GM23338 (cell line): ENCODE measurements around the gene CD302. TPM values are rescaled to one million over a fixed set of nuclear protein-coding genes. Genes with fewer than 3 reads are reported as not detected.
"Not testable (repeated sequence)": the region's sequence is repeated elsewhere in the genome, so short reads cannot be mapped to it uniquely, and the experiment has no call there.

Experiments used
- ATAC-seq: fragments of 200-7000 bp; cut with Tn5 transposase; 3 replicates; pipeline ENCODE4 v1.9.1; 2020
- DNase-seq: peaks from one replicate; pipeline ENCODE4 v3.0.0-alpha.2; 2015; ENCODE audit warnings: low spot score
- H2AFZ ChIP-seq: fragments of 200-600 bp; sonication (generic); 2 replicates; pipeline ENCODE4 v1.8.0; 2016; ENCODE audit warnings: antibody characterized with exemption, mild to moderate bottlenecking, moderate library complexity
- H3F3A ChIP-seq: fragments of 200-600 bp; sonication (generic); replicated peaks from 2 replicates; pipeline ENCODE4 v1.8.0; 2017; ENCODE audit warnings: antibody characterized with exemption, mixed run types, low read depth
- H3K27ac ChIP-seq: fragments of 200-600 bp; sonication (generic); 2 replicates; pipeline ENCODE4 v1.6.1; 2016; ENCODE audit warnings: low read depth
- H3K27me3 ChIP-seq: fragments of 200-600 bp; sonication (generic); 2 replicates; pipeline ENCODE4 v1.8.0; 2016; ENCODE audit warnings: mild to moderate bottlenecking, mixed run types, moderate library complexity; ENCODE audit not compliant: insufficient read depth
- H3K36me3 ChIP-seq: fragments of 200-600 bp; sonication (generic); 2 replicates; pipeline ENCODE4 v1.8.0; 2016; ENCODE audit warnings: mild to moderate bottlenecking; ENCODE audit not compliant: insufficient read depth
- H3K4me1 ChIP-seq: fragments of 200-600 bp; sonication (generic); 2 replicates; pipeline ENCODE4 v1.8.0; 2016; ENCODE audit warnings: mild to moderate bottlenecking, moderate library complexity; ENCODE audit not compliant: insufficient read depth
- H3K4me2 ChIP-seq: fragments of 200-600 bp; sonication (generic); 2 replicates; pipeline ENCODE4 v1.7.1; 2017; ENCODE audit warnings: mixed run types
- H3K4me3 ChIP-seq: fragments of 200-600 bp; sonication (generic); 2 replicates; pipeline ENCODE4 v1.6.1; 2016; ENCODE audit warnings: mixed run types
- H3K79me2 ChIP-seq: fragments of 200-600 bp; sonication (generic); replicated peaks from 2 replicates; pipeline ENCODE4 v1.8.0; 2017; ENCODE audit warnings: mild to moderate bottlenecking; ENCODE audit not compliant: insufficient read depth
- H3K9me2 ChIP-seq: fragments of 200-600 bp; sonication (generic); 2 replicates; pipeline ENCODE4 v1.8.0; 2017; ENCODE audit not compliant: insufficient read depth
- H4K20me1 ChIP-seq: fragments of 200-600 bp; sonication (generic); replicated peaks from 2 replicates; pipeline ENCODE4 v1.8.0; 2017; ENCODE audit warnings: mild to moderate bottlenecking; ENCODE audit not compliant: insufficient read depth
- H3K27ac Mint-ChIP-seq: 2 replicates; pipeline ENCODE4 v1.8.0; 2020; ENCODE audit warnings: inconsistent platforms, mild to moderate bottlenecking, moderate library complexity, mixed read lengths
- H3K27me3 Mint-ChIP-seq: 3 replicates; pipeline ENCODE4 v1.8.0; 2022; ENCODE audit warnings: low read depth, mild to moderate bottlenecking, moderate library complexity, mixed read lengths, inconsistent platforms; ENCODE audit not compliant: insufficient read depth, poor library complexity
- H3K36me3 Mint-ChIP-seq: 3 replicates; pipeline ENCODE4 v1.8.0; 2021; ENCODE audit warnings: low read depth, mild to moderate bottlenecking, inconsistent platforms, moderate library complexity, mixed read lengths
- H3K4me1 Mint-ChIP-seq: 3 replicates; pipeline ENCODE4 v1.8.0; 2020; ENCODE audit warnings: mild to moderate bottlenecking, inconsistent platforms, mixed read lengths
- H3K4me3 Mint-ChIP-seq: 3 replicates; pipeline ENCODE4 v1.8.0; 2021; ENCODE audit warnings: moderate library complexity, mild to moderate bottlenecking, inconsistent platforms, mixed read lengths
- H3K9me3 Mint-ChIP-seq: 3 replicates; pipeline ENCODE4 v1.8.0; 2020; ENCODE audit warnings: moderate library complexity, mild to moderate bottlenecking, inconsistent platforms, mixed read lengths
- CREB1 ChIP-seq: fragments of 250-450 bp; sonication (Bioruptor Pico); IDR thresholded peaks from 2 replicates; pipeline ENCODE4 v1.5.0; 2020; ENCODE audit warnings: low read depth, mild to moderate bottlenecking, moderate library complexity
- CTCF ChIP-seq, 2 experiments: fragments of 200-600 bp in 1 of 2; sonication (generic) in 1 of 2; conservative IDR thresholded peaks; 2 replicates each; pipeline versions ENCODE4 v1.5.1 to v1.6.1; 2016 to 2017; ENCODE audit warnings: antibody characterized with exemption in 2 of 2, low read depth in 2 of 2, mild to moderate bottlenecking in 2 of 2, moderate library complexity in 1 of 2
- EZH2 ChIP-seq: fragments of 200-600 bp; sonication (generic); IDR thresholded peaks from one replicate; pipeline ENCODE4 v1.8.0; 2017; ENCODE audit warnings: antibody characterized with exemption, mild to moderate bottlenecking, low read depth; ENCODE audit not compliant: unreplicated experiment
- POLR2AphosphoS5 ChIP-seq: IDR thresholded peaks from 2 replicates; pipeline ENCODE4 v1.6.1; 2016; ENCODE audit warnings: antibody characterized with exemption, low read depth
- ZNF331 ChIP-seq: fragments of 250-450 bp; sonication (Bioruptor Pico); IDR thresholded peaks from 2 replicates; pipeline ENCODE4 v1.5.0; 2020; ENCODE audit warnings: low read depth, mild to moderate bottlenecking, moderate library complexity
- polyA plus RNA-seq: library from polyadenylated mRNA; unstranded; fragments of >200 nt; fragmentation: Nextera tagmentation; extraction: Ambion mirVana; gene quantifications from 2 replicates; pipeline ENCODE4 v1.2.1, GENCODE V29; 2016
- total RNA-seq: library from RNA; depleted of rRNA; stranded (reverse); fragments of >200 nt; shearing (Covaris generic); gene quantifications from 2 replicates; pipeline ENCODE4 v1.2.3, GENCODE V29; 2014
- TF ChIP-seq, protein P1 (sequence below): IDR thresholded peaks from one replicate; pipeline ENCODE4 v1.6.1; 2018; ENCODE audit warnings: antibody characterized with exemption; ENCODE audit not compliant: unreplicated experiment
- TF ChIP-seq, protein P2 (sequence below): IDR thresholded peaks from 2 replicates; pipeline ENCODE4 v1.6.1; 2016; ENCODE audit warnings: antibody characterized with exemption

CD302 gene
- total and polyA plus RNA-seq, 2 experiments from 2014 or later, result 1.6 to 1.9 TPM

DNA sequence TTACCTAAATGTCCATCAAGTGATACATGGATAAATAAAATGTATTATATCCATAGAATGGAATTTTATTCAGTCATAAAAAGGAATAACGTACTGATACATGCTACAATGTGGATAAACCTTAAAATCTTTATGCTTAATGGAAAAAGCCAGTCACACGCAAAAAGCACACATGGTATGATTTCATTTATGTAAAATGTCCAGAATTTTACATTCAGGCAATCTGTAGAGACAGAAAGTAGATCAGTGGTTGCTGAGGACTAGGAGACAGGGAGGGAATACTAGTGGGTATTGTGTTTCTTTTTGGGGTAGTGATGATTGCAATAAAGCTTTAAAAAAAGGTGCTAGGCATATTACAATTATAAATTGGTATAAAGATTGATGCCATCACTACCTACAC is 30.7 kb upstream of the CD302 start:
- Histone ChIP-seq H4K20me1 (no peaks in the 10 kb centered on the region), H3K27ac (no peak overlapping the region), H3F3A (no peaks in the 10 kb centered on the region), H3K9me2 (no peaks in the 10 kb centered on the region), H2AFZ (no peak overlapping the region), H3K4me1 (no peaks in the 10 kb centered on the region), H3K36me3 (no peaks in the 10 kb centered on the region), H3K4me2 (no peak overlapping the region), H3K4me3 (no peak overlapping the region), H3K79me2 (no peaks in the 10 kb centered on the region), H3K27me3 (peaks cover 56% of the 10 kb centered on the region)
- no peak for ATAC-seq
- DNase-seq, result no peak
- TF ChIP-seq POLR2AphosphoS5 (no peak), CREB1 (CRISPR knock-in tag) (no peak), ZNF331 (no peak), EZH2 (no peak), CTCF (conservative IDR thresholded peaks at IDR 0.05; ENCODE audit: low read depth in 2 of 2) (no peak)
- TF ChIP-seq, protein P1, sequence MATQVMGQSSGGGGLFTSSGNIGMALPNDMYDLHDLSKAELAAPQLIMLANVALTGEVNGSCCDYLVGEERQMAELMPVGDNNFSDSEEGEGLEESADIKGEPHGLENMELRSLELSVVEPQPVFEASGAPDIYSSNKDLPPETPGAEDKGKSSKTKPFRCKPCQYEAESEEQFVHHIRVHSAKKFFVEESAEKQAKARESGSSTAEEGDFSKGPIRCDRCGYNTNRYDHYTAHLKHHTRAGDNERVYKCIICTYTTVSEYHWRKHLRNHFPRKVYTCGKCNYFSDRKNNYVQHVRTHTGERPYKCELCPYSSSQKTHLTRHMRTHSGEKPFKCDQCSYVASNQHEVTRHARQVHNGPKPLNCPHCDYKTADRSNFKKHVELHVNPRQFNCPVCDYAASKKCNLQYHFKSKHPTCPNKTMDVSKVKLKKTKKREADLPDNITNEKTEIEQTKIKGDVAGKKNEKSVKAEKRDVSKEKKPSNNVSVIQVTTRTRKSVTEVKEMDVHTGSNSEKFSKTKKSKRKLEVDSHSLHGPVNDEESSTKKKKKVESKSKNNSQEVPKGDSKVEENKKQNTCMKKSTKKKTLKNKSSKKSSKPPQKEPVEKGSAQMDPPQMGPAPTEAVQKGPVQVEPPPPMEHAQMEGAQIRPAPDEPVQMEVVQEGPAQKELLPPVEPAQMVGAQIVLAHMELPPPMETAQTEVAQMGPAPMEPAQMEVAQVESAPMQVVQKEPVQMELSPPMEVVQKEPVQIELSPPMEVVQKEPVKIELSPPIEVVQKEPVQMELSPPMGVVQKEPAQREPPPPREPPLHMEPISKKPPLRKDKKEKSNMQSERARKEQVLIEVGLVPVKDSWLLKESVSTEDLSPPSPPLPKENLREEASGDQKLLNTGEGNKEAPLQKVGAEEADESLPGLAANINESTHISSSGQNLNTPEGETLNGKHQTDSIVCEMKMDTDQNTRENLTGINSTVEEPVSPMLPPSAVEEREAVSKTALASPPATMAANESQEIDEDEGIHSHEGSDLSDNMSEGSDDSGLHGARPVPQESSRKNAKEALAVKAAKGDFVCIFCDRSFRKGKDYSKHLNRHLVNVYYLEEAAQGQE, result no peak
- TF ChIP-seq, protein P2, sequence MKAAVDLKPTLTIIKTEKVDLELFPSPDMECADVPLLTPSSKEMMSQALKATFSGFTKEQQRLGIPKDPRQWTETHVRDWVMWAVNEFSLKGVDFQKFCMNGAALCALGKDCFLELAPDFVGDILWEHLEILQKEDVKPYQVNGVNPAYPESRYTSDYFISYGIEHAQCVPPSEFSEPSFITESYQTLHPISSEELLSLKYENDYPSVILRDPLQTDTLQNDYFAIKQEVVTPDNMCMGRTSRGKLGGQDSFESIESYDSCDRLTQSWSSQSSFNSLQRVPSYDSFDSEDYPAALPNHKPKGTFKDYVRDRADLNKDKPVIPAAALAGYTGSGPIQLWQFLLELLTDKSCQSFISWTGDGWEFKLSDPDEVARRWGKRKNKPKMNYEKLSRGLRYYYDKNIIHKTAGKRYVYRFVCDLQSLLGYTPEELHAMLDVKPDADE, result no peak
- Mint-ChIP-seq H3K36me3 (no peaks in the 10 kb centered on the region), H3K4me3 (no peak overlapping the region), H3K27me3 (peaks cover 39% of the 10 kb centered on the region), H3K9me3 (peaks cover 5% of the 10 kb centered on the region; the same call in 1 of the 3 replicates), H3K27ac (no peak overlapping the region), H3K4me1 (no peaks in the 10 kb centered on the region)

- H3K27ac Mint-ChIP-seq, H3K9me2 ChIP-seq, H3K27me3 ChIP-seq, DNase-seq, H3K4me3 Mint-ChIP-seq, H3K4me1 ChIP-seq, H3K4me2 ChIP-seq, H3F3A ChIP-seq, H3K79me2 ChIP-seq, H3K4me3 ChIP-seq, H3K36me3 ChIP-seq, H4K20me1 ChIP-seq, ATAC-seq, H3K9me3 Mint-ChIP-seq, H3K4me1 Mint-ChIP-seq, H3K27ac ChIP-seq, H3K36me3 Mint-ChIP-seq, H2AFZ ChIP-seq: not testable (repeated sequence)
- H3K27me3 Mint-ChIP-seq, result peaks cover 11% of the 10 kb centered on the region
Measured at GRCh38 chr2:159822478-159822833, 24.4 kb upstream of the CD302 start.

DNA sequence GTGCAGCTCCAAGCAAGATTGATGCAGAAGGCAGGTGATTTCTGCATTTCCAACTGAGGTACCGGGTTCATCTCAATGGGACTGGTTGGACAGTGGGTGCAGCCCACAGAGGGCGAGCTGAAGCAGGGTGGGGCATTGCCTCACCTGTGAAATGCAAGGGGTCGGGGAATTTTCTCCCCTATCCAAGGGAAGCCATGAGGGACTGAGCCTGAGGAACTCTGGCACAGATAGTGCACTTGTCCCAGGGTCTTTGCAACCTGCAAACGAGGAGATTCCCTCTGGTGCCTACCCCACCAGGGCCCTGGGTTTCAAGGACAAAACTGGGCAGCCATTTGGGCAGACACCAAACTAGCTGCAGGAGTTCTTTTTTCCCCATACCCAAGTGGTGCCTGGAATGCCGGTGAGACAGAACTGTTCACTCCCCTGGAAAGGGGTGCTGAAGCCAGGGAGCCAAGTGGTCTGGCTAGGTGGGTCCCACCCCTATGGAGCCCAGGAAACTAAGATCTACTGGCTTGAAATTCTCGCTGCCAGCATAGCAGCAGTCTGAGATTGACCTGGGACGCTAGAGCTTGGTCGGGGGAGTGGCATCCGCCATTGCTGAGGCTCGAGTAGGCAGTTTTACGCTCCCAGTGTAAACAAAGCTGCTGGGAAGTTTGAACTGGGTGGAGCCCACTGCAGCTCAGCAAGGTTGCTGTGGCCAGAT is 23.9 kb upstream of the CD302 start:
- not testable (repeated sequence) for H3K9me2 ChIP-seq, H3K36me3 Mint-ChIP-seq, H3F3A ChIP-seq, H3K4me3 ChIP-seq, H3K4me1 ChIP-seq, H2AFZ ChIP-seq, H3K27me3 ChIP-seq, ATAC-seq, H3K36me3 ChIP-seq, H3K27ac Mint-ChIP-seq, H3K4me2 ChIP-seq, H3K27ac ChIP-seq, H3K27me3 Mint-ChIP-seq, H3K9me3 Mint-ChIP-seq, H3K4me1 Mint-ChIP-seq, H4K20me1 ChIP-seq, H3K4me3 Mint-ChIP-seq, H3K79me2 ChIP-seq, DNase-seq
